ACHN (cell line): ENCODE data around the gene WTAP.
"Not testable (repeated sequence)": the region's sequence is repeated elsewhere in the genome, so short reads cannot be mapped to it uniquely, and the experiment has no call there.

Experiments used
- DNase-seq: peaks from one replicate; pipeline ENCODE4 v3.0.0-alpha.2; 2015
- in situ Hi-C: cut with HindIII; loops from 2 replicates; pipeline ENCODE4 v1.10.0; 2017; ENCODE audit warnings: low sequenced_read_pairs, low pct_ligation_motif_present, low pct_unique_long_range_greater_than_20kb

The WTAP gene

DNA sequence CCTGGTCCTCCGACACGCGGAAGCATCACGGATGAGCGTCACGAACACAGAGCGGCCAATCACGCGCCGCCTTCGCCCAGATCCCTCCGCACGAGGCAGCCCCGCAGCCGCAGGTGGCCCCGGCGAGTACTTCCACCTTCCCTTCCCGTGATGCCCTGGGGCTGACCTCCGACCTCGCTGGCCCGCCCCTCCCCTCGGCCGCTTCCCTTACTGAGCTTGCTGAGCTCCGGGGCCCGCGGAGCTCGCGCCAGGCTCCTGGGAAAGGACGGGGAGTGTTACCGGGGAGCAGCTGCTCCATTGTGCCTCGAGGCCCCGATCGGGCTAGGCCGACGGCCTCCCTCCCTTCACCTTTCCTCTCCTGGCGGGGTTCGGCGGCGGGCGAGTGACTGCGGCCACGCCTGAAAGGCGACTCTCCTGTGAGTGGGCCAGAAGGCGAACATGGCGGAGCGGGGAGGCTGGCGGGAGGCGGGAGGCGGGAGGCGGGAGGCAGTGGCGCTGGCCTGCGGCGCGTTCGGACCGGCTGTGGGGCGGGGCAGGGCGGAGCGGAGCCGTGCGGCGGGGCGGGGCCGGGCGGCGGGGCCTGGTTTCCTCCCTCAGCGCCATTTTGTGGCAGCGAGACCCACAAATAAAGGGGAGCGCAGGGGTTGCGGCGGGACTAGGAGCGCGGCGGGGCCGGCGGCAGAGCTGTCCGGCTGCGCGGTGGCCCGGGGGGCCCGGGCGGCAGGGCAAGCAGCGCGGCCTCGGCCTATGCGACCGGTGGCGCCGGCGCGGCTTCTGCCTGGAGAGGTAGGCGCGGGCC, at the start of gene WTAP:
Gene WTAP (plus strand): TSS at position 589 of the 799 bp plus-strand sequence. CDS start 8,760 bp downstream, outside the sequence.
- peak; percentile 93 for DNase-seq
- in situ Hi-C loops, result no loop called here

- in situ Hi-C loops, result no loop called here
- no peak for DNase-seq
Observed at GRCh38 chr6:159677506-159678165, 49.7 kb upstream of the WTAP start.

GRCh38 chr6:159678574-159678973, 48.7 kb upstream of the WTAP start:
- DNase-seq, result no peak
- in situ Hi-C loops, result no loop called here

GRCh38 chr6:159679091-159680077, 47.9 kb upstream of the WTAP start:
- in situ Hi-C loops, result no loop called here
- DNase-seq, result no peak

DNA sequence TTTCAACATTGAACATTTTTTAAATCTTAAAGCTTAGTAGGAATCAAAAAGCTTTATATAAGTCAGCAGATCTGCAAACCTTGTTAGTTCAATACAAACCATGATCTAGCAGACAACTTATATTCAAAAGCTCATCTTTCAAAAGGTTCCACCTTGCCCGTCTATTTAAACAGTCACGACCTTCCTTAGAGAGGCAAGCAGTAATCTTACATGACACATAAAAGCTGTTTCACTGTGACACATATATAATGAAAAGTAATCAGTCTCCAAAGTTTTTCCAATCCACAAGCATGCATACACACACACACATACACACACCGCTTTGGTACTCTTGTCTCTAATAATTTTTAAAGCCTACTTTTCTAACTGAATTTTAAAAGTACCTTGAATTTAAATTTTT, 47.2 kb upstream of the WTAP start:
- in situ Hi-C loops, result no loop called here
- no peak for DNase-seq

GRCh38 chr6:159681191-159681880, 46.0 kb upstream of the WTAP start:
- no peak for DNase-seq
- in situ Hi-C loops, result no loop called here

DNA sequence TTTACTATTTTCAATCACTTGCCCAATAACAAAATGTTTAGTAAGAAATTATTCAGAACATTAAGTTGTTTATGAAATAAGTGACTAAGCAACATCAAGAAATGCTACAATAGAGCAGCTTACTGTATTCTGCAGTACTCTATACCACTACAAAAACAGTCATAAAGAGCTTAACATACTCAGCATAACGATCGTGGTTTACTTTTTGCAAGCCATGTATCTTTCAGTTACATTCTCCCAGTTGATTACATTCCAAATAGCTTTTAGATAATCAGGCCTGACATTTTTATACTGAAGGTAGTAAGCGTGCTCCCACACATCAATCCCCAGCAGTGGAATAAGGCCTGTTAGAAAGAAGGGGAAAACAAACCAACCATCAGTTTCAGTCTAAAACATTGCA, 45.0 kb upstream of the WTAP start:
- in situ Hi-C loops, result no loop called here
- DNase-seq, result no peak

DNA sequence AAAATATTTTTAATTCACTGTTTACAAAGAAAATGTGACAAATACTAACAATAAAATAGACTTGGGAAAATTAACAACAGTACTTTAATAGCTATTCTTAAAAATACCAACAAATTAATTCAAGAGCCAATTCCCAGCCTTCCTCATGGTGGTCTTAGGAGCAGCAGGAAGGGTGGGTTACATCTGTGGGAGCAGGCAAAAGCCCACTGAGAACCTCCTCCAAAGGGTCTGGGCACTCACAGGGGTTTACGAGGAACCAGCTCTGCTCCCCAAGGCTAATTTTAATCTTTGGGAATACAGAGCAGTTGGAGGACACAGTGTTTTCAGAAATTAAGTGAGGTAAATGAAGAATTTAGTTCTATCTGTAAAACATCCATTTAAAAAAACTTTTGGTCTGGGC, 44.5 kb upstream of the WTAP start:
- in situ Hi-C loops, result no loop called here
- no peak for DNase-seq

DNA sequence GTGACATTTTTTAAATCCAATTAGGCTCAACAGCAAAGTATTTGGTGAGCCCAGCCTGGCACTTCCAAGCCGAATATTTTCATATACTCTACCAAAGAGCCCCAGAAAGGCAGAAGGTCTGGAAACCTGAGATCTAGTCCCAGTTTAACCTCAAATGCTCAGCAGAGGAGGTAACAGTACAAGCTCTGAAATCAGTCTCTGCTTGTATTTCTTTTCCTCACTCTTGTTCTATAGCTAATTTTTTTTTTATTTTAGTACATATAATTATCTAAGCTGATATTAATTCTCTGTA, 43.3 kb upstream of the WTAP start:
- in situ Hi-C loops, result no loop called here
- DNase-seq, result no peak

- no peak for DNase-seq
- in situ Hi-C loops, result no loop called here
Observed at GRCh38 chr6:159686040-159686439, 41.3 kb upstream of the WTAP start.

- in situ Hi-C loops, result no loop called here
- no peak for DNase-seq
Observed at GRCh38 chr6:159686703-159687102, 40.6 kb upstream of the WTAP start.

- peak; percentile 17 for DNase-seq
- in situ Hi-C loops, result no loop called here
Observed at GRCh38 chr6:159687341-159687740, 40.0 kb upstream of the WTAP start.

DNA sequence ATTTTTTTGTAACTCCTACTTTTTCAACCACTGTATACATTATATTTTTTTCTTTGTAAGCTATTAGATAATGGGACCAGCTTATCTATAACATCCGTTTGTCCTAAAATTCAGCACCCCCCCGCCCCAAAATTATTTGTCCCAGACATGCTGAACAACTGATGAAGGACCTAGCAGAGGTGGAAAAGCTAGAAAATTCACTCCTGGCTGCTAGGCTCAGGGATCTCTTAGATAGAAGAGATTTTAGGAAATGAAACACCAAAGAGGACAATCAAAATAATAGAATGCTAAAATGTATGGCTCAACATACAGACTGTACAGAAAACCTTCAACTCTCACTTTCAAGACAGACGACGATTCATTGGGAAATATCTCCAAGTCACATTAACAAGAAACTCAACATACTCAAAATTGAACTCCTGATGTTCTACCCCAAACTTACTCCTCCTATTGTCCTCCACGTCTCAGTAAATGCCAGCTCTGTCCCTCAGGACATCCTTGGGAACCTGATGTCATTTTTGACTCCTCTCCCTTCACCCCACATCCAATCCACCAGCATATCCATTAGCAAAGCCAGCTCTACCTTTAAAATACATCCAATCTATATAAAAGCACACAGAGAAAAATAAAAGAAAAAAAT, 38.9 kb upstream of the WTAP start:
- in situ Hi-C loops, result no loop called here
- no peak for DNase-seq

DNA sequence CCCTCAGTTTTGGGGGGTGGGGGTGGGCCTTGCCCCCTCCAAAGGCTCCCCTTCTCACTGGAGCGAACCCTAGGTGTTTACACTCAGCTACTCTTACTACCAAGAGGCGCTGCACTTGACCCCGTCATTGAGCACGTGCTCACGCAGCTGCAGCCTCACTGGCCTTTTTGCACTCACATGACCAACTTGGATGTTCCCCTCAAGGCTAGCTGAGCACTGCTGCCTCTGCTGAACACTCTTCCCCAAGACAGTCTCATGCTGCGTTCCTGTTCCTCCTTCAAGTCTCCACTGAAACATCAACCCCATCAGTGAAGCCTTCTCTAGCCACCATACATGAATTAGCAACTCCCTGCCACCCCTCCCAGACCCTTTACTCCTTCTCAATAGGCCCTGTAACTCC, 38.3 kb upstream of the WTAP start:
- no peak for DNase-seq
- in situ Hi-C loops, result no loop called here

- in situ Hi-C loops, DNase-seq: not testable (repeated sequence)
Observed at GRCh38 chr6:159690135-159690534, 37.2 kb upstream of the WTAP start.

- DNase-seq, result peak; percentile 86
- in situ Hi-C loops, result no loop called here
Observed at GRCh38 chr6:159691133-159691962, 36.0 kb upstream of the WTAP start.

GRCh38 chr6:159691963-159692287, 35.4 kb upstream of the WTAP start:
- in situ Hi-C loops, result no loop called here

More at GRCh38 chr6:159691963-159692287, 35.4 kb upstream of the WTAP start:
- DNase-seq, result no peak
